Hematopoietic multipotent progenitor cell treated with erythropoietin and hydrocortisone succinate and interleukin-3 and kit ligand, for 15 days (in vitro differentiated cells): ENCODE measurements around the gene IQSEC1.
"Not testable (repeated sequence)": the region's sequence is repeated elsewhere in the genome, so short reads cannot be mapped to it uniquely, and the experiment has no call there.

Experiments
- DNase-seq: peaks from one replicate; pipeline ENCODE4 v3.0.0-alpha.2; 2015; ENCODE audit warnings: low spot score

IQSEC1 gene

DNA sequence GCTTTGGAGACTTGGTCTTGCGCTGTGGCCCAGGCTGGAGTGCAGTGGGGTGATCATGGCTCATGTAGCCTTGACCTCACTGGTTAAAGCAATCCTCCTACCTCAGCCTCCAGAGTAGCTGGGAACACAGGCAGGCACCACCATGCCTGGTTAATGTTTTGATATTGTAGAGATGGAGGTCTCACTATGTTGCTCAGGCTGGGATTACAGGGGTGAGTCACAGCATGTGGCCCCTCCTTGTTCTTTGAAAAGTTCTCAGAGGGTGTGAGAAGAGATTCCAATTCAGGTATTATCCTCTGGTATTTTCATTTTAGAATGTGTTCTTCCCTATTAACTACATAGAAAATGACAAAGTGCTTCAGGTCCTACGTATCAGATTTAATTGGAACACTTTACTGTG lies 180.0 kb downstream of the IQSEC1 start:
- no peak for DNase-seq

DNA sequence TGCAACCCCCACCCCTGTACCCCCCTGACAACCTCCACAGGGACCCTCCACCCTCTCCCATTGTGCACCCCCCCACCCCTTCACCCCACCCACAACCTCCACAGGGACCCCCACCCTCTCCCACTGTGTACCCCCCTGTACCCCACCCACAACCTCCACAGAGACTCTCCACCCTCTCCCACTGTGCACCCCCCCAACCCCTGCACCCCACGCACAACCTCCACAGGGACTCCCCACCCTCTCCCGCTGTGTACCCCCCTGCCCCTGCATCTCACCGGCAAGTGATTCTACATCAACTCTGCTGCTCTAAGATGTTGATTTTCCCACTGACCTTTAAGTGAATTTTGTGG lies 180.4 kb downstream of the IQSEC1 start:
- no peak for DNase-seq

GRCh38 chr3:12891985-12892839 lies 181.0 kb downstream of the IQSEC1 start:
- DNase-seq = peak; percentile 73

GRCh38 chr3:12891391-12891984 lies 181.7 kb downstream of the IQSEC1 start:
- DNase-seq = no peak

DNA sequence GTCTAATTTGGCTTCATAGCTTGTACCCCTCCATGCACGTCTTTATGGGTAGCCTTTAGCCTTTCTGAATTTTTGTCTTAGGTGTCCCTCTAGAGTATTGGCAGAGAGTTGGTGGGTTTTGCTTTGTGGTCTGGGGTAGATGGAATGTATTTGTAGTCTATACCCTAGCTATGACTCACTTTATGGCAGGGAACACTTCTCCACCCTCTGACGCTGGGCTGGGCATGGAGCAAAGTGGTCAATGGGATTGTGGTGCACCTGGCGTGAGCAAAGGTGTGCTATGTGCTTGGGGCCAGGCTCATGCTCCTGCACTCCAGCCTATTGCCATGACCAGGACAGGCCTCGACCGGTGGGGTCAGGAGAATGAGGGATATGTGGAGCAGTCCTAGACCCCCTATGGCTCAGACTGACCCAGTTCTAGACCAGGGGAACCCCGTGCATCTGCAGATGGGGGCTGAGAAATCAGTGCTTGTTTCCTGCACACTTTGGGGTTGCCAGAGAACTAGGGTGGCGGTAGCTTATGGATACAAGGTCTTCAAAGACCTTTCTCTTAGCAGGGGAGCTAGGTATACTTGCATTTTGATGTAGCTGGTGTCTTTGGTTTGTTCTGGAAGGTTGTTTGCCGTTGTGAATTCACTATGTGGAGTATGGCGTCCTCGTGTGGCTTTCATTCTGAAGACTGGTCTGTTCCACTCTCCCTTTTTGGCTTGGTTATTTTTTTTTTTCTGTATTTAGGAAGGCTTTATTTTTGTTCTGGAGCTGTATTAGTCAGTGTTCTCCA lies 182.4 kb downstream of the IQSEC1 start:
- no peak for DNase-seq

DNA sequence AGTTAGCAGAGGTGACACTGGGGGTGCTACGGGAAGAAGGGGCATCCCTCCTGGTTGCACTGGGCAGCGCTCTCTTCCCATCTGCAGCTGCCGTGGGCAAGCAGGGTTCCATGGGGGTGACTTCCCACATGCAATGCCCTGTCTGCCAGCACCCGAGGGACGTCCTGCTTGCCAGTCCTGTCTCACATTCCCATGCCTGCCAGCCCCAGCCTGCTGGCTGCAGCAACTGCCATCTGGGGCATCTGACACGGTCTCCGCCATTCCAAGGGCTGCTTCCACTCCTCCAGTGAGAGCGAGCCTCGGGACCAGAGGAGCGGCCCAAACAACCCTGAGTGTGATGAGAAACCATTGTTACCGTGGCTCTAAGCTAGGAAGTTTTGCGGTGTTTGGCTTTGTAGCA lies 186.5 kb downstream of the IQSEC1 start:
- no peak for DNase-seq

DNA sequence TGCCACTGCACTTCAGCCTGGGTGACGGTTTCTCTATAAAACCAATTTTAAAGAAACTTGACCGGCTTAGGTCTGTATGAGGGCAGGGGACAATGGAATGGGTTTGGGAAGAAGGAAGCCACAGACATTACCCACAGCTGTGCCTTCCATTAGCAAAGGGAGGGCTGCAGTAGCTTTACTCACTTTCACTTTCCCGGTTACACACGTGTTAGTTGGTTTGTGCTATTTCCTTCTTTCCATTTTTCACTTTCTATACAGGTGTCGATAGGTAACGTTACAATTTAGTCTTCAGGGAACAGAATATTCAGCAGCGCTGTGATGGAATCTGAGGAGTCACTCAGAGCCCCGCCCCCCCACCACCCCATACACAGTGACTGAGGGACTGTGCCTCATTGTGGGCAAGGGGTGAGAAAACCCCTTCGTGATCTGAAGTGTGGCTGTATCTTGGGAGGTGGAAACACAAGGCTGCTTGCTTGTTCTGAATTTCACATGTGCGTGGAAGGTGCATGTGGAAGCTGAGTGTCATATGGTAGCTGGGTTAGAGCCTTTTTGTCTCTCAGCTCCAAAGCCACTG lies 187.0 kb downstream of the IQSEC1 start:
- DNase-seq = no peak

DNA sequence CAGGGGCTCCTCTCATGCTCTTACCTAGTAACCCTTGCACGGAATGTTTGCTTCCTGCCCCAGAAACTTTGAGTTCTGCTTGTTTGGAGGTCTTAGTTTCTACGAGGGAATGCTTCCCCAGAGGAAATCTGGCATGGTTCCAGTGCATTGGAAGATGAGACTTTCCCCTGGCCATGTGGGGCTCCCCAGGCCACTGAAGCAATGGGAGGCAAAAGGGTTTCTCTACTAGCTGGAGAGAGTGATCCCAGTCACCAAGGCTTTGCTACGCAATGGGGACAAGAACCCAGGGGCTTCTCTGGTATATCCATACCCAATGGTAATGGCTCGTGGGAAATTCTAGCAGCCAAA lies 187.7 kb downstream of the IQSEC1 start:
- no peak for DNase-seq

DNA sequence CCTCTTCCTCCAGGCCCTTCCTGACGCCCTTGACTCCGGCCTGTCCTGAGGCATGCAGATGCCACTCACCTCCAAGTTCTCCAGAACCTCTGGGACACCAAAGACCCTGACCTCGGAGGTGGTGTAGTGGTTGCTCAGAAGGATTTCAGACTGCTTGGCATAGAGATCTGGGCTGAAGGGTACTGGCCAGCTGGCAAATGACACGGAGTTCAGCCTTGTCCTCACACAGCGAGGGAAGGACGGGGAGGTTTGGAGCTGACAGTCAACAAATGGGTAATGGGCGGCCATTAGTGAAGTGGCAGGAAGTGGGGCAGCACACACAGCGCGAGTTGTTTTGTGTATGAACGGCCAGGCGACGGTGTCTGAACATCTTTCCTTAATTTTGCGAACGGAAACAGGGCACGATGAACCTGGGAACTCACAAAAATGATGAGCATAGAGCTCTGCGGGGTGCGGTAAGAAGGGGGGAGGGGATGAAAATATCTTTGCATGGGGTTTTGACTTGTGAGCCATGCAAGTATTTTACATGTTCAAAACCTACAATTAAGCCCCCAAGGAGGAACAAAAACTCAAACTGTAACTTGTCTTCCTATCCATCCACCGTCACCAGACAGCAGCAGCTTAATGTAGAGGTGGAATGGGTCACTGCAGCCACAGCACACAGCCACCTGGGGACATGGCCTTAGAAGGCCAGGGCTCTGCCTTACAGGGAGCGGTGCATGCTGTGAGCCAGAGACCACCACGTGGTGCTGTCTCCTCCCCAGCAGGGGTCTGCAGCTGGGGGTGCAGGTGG lies 188.2 kb downstream of the IQSEC1 start:
- no peak for DNase-seq

DNA sequence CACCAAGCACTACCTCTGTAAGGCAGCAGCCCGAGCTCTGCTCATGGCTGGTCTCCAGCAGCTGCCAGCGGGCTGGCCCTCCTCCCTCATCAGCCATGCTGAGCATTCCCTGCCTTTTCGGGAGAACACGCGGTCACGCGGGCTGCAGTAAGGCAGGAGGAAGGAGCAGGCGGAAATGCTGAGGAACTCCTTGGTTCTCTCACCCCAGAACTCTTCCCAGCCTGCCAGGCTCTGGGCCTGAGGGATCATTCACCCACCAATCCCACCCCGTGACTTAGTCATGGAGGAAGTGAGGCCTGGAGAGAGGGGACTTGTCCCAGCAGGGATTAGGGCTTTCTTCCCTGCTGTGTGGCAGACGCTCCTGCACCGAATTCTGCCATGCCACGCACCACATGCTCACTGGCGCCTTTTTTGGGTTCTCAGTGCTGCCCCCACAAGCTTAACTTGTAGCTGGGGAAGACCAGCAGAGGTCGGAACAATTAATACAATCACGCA lies 189.0 kb downstream of the IQSEC1 start:
- DNase-seq = no peak

GRCh38 chr3:12882336-12883310 lies 190.6 kb downstream of the IQSEC1 start:
- DNase-seq = no peak

GRCh38 chr3:12881858-12882257 lies 191.4 kb downstream of the IQSEC1 start:
- not testable (repeated sequence) for DNase-seq

- no peak for DNase-seq
Measured at GRCh38 chr3:12879191-12879815, 193.9 kb downstream of the IQSEC1 start.

DNA sequence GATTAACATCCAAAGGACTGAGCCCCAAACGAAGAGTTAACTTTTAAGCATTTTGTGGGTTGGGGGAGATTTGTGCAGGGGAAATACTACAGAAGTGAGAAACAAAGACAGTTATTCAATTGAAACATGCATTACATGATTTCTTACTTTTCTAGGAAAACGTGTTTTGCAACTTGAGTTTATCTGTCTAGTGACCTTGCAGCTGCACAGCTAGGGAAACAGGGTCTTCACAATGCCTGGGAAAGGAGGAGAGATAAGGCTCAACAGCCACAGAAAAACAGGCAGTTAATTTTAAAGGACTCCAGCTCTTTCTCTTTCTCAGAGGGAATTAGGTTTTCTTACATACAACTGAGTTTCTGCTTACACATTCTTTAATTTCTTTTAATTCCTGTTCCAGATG lies 194.5 kb downstream of the IQSEC1 start:
- not testable (repeated sequence) for DNase-seq

GRCh38 chr3:12878141-12878574 lies 195.1 kb downstream of the IQSEC1 start:
- DNase-seq = no peak

GRCh38 chr3:12877040-12877439 lies 196.2 kb downstream of the IQSEC1 start:
- no peak for DNase-seq

- peak; percentile 31 for DNase-seq
Measured at GRCh38 chr3:12875857-12876836, 197.1 kb downstream of the IQSEC1 start.

GRCh38 chr3:12871404-12871983 lies 201.7 kb downstream of the IQSEC1 start:
- DNase-seq = no peak
